Measurements from ENCODE around the gene DNM3. TPM values are rescaled to one million over a fixed set of nuclear protein-coding genes. Genes with fewer than 3 reads are reported as not detected.
A peak's percentile ranks its signal among the peaks of the same experiment; 100 is the strongest.

The DNM3 gene
- total RNA-seq, 1 donor from 2014 or later: 2.3 TPM

DNA sequence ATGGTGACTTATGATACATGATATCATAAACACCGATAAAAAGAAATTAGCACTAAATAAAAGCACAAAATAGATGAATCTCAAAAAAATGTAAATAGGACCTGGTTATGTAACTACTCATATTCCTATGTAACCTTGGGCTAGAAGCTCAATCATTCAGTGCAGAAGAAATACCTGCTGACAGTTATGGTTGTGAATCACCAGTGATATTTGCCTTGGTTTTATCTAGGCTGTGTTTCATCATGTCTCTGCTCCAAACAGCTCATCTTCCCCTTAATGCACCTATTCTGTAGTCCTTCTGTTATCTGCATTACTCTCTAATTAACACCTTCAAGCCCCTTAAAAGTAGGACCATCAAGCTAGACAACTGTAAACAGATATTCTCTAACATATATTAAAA is 618.9 kb downstream of the DNM3 start:
- ATAC-seq (no peak), DNase-seq (no peak)
- intact Hi-C loops (cut with micrococcal nuclease): no loop called here

DNA sequence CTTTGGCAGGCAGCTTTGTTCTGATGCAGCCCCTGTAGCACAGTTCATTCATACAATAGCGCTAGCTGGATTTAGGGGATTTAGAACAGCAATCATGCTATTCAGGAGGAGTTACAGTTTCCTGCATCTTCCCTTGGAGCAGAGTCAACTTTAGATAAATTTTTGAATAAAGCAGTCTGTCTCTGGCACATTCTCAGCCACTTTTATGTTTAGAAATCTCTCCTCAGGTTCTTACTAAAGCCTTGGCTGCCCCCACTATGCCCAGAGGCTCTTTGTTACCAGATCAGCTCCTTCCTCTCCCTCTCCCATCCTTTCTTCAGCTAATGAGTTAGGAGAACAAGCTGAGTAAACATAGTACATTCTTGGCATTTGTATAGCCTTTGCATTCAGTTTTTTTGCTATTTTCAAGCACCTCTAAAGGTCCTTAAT is 619.6 kb downstream of the DNM3 start:
- intact Hi-C loops (cut with micrococcal nuclease): no loop called here

More for the DNA sequence above, 619.6 kb downstream of the DNM3 start:
- ATAC-seq: no peak
- no peak for DNase-seq

Small RNAs within 50 kb of the gene (microRNA-seq; reads per million reads assigned to microRNA genes)
- 29.4 reads per million, percentile 23 among the genes with 10 or more reads in this experiment for gene MIR199A2 (ENCODE audit: borderline number of aligned reads)
- gene MIR3120 (ENCODE audit: borderline number of aligned reads): not detected

Other genes starting within 250 kb of the DNM3 start
- gene MYOCOS, start 219.3 kb upstream of the DNM3 start, total RNA-seq: not detected
- 8.3 TPM for gene MYOC, start 188.8 kb upstream of the DNM3 start, total RNA-seq
- gene VAMP4, start 99.4 kb upstream of the DNM3 start, total RNA-seq: 11.4 TPM
- 18.8 TPM for gene METTL13, start 59.8 kb upstream of the DNM3 start, total RNA-seq

All from left ventricle myocardium superior (tissue), 1 donor.